NT2/D1 (cell line): Measurements from ENCODE around the gene RIPOR2.

Source experiments
- SUZ12 ChIP-seq: IDR thresholded peaks from 2 replicates; pipeline ENCODE4 v1.6.1; 2011; ENCODE audit not compliant: insufficient read length, insufficient read depth; ENCODE audit errors: extremely low read depth
- YY1 ChIP-seq: IDR thresholded peaks from 2 replicates; pipeline ENCODE4 v1.6.1; 2011; ENCODE audit not compliant: insufficient read length, insufficient read depth
- ZNF274 ChIP-seq: IDR thresholded peaks from 2 replicates; pipeline ENCODE4 v1.6.1; 2011; ENCODE audit warnings: mild to moderate bottlenecking, low read depth, low read length

DNA sequence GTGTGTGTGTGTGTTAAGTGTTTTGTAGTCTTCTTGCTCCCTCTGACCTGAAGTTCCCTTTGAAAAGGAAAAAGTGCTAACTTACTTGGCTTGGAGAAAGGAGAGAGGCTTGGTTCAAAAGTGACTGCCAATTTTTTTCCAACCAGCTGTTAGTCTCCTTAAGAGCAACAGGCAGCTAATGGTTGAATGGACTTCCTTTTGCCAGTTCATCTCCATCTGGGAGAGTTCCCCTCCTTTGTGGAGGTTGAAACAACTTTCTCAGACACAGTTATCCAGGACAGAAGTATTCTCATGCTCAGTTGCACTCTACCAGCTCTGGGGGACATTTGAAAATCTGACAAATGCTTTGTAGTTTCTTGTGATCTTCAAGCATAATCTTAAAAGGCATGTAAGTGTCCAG, 4.5 kb downstream of the RIPOR2 start:
- no peak for TF ChIP-seq ZNF274
- no peak for TF ChIP-seq YY1
- TF ChIP-seq SUZ12 = no peak
